A673 (cell line): ENCODE results near the gene RGP1.

Source experiments
- CTCF ChIP-seq: fragments of 300-800, 200-600 bp; sonication (generic); conservative IDR thresholded peaks from 2 replicates; pipeline ENCODE4 v1.5.1; 2017; ENCODE audit warnings: low read depth, mild to moderate bottlenecking, antibody characterized with exemption, low read length, moderate library complexity, mixed read lengths
- EZH2 ChIP-seq: fragments of 200-600 bp; sonication (generic); IDR thresholded peaks from 2 replicates; pipeline ENCODE4 v1.6.1; 2017; ENCODE audit warnings: borderline replicate concordance, low read depth, mild to moderate bottlenecking, mixed read lengths, antibody characterized with exemption, low read length; ENCODE audit not compliant: poor library complexity, severe bottlenecking

DNA sequence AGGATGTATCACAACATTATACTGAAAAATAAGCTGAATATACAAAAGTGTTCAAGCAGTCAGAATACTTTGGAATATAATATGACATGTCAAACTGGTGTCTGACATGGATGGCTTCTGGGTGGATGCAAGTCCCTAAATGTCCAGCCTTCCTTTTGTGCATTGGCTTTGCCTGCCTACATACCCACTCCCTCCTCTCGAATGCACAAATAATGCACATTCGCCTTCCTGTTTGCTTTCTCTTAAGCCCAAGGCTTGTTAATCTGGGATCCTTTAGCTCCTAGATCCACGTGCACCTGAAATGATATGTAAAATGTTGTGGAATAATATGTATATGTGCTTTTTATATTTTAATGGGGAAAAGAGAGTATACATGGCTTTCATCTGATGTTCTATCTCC, 29.4 kb downstream of the RGP1 start:
- no peak for TF ChIP-seq CTCF
- TF ChIP-seq EZH2: no peak
